ENCODE results near the gene OR8D4.

- TF ChIP-seq POLR2A (IDR thresholded peaks at IDR 0.05; ENCODE audit: low read depth), result no peak
- no peak for TF ChIP-seq CTCF (IDR thresholded peaks at IDR 0.05)
These were observed 37.4 kb downstream of the OR8D4 start, which contains the start of gene OR4D5 for GRCh38 chr11:123939317-123939716.

Measured in esophagus muscularis mucosa (tissue), 3 donors.